Stimulated activated CD8-positive, alpha-beta memory T cell treated with anti-CD3 and anti-CD28 coated beads, Interleukin-12 subunit alpha, Interleukin-12 subunit beta, amount 100 ng/mL, for 1 hour (primary cell): ENCODE results near the gene RDM1.
"Not testable (repeated sequence)": the region's sequence is repeated elsewhere in the genome, so short reads cannot be mapped to it uniquely, and the experiment has no call there.

Experiments used
- DNase-seq: peaks from one replicate; pipeline ENCODE4 v3.0.0-alpha.2; 2020; ENCODE audit warnings: low read depth

RDM1 gene, protein sequence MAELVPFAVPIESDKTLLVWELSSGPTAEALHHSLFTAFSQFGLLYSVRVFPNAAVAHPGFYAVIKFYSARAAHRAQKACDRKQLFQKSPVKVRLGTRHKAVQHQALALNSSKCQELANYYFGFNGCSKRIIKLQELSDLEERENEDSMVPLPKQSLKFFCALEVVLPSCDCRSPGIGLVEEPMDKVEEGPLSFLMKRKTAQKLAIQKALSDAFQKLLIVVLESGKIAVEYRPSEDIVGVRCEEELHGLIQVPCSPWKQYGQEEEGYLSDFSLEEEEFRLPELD

GRCh38 chr17:35930211-35931065, at the start of gene RDM1:
TSS of gene RDM1 (minus strand) at chr17:35930773. CDS start at chr17:35930727, 46 bp downstream.
- peak; percentile 51 for DNase-seq

DNA sequence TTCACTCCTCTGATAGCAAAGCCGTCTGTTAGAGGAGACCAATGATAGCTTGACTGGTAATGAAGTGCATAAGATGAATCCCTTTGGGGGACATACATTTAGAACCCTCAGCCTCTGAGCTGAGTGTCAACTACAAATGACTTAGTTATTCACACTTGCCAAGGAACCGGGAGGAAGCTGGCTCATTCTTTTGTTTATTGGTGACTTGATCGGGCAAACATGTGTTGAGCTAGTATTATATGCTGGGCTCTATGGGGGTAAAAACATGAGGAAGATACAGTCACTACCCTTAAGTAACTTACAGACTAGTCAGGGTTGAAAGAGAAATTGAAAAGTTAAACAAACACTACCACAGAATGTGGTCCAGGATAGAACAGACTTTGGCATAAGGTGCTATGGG, 47.8 kb upstream of the RDM1 start:
- no peak for DNase-seq

GRCh38 chr17:35977509-35977908, 46.9 kb upstream of the RDM1 start:
- no peak for DNase-seq

- no peak for DNase-seq
Measured at GRCh38 chr17:35973333-35974260, 43.0 kb upstream of the RDM1 start.

DNA sequence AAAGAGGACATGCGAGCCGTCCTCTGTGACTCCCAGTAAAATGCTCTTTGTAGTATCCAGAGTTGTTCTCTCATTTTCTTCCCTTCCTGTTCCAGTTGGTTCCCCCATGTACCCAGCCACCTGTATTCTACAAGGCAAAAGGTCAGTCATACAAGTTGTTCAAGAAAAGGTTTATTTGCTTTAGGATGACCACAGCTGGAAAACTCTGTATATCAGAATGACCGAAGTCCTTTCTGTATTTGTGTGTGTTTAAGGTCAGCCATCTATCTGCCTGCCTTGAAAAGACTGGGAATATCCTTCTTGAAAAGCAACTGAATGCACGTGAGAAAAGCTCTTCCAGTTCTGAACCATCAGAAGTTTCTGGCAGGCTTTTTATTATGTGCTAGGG, 42.4 kb upstream of the RDM1 start:
- DNase-seq: no peak

DNA sequence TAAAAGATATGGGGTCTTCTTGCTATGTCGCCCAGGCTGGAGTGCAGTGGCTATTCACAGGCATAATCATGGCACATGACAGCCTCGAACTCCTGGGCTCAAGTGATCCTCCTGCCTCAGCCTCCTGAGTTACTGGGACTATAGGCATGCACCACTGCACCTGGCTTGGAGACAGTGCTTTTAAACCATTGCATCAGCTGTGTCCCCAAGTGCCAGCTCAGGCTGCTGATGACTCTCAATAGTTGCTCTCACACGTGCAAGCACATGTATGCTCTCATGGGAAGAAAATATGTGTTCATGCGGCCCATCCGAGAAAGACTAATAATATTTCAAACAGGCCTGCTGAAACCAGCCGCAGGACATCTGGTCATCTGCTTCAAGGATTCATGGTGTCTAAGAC, 42.0 kb upstream of the RDM1 start:
- no peak for DNase-seq

- DNase-seq: no peak
Measured at GRCh38 chr17:35972066-35972465, 41.5 kb upstream of the RDM1 start.

- DNase-seq: peak; percentile 66
Measured at GRCh38 chr17:35969558-35970380, 39.2 kb upstream of the RDM1 start.

DNA sequence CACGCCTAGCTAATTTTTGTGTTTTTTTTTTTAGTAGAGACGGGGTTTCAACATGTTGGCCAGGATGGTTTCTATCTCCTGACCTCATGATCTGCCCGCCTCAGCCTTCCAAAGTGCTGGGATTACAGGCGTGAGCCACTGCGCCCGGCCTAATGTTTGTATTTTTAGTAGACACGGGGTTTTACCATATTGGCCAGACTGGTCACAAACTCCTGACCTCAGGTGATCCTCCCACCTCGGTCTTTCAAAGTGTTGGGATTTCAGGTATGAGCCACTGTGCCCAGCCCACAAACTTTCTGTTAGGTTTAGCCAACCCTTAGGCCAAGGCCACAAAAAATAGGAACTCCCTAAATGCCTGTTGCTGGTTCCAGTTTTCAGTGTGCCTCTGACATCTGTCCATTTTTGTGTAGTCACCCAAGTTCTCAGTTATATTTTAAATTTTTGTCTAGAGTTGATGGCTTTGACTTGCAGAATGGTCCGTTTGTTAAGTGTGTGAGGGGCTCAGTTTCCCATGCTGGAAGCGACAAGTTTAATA, 38.0 kb upstream of the RDM1 start:
- DNase-seq: no peak

GRCh38 chr17:35965272-35965671, 34.7 kb upstream of the RDM1 start:
- no peak for DNase-seq

- DNase-seq: no peak
Measured at GRCh38 chr17:35963663-35964062, 33.1 kb upstream of the RDM1 start.

GRCh38 chr17:35953720-35954119, 23.1 kb upstream of the RDM1 start:
- DNase-seq: no peak

- DNase-seq: no peak
Measured at GRCh38 chr17:35949401-35949800, 18.8 kb upstream of the RDM1 start.

DNA sequence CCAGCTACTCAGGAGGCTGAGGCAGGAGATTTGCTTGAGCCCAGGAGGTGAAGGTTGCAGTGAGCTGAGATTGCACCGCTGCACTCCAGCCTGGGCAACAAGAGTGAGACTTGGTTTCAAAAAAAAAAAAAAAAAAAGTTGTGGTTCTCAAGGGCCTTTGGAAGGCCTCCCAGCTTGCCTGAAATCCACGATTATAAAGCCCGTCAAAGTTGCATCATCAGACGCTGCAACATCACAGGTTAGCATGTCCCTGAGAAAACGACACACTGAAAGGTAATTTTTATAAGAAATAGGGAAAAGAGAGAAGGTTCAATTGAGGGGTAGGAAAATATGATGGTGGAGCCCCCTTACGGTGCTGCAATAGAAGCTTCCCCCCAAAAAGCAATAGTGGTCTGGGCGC, 17.5 kb upstream of the RDM1 start:
- no peak for DNase-seq

- DNase-seq: peak; percentile 24
Measured at GRCh38 chr17:35947156-35947585, 16.6 kb upstream of the RDM1 start.

DNA sequence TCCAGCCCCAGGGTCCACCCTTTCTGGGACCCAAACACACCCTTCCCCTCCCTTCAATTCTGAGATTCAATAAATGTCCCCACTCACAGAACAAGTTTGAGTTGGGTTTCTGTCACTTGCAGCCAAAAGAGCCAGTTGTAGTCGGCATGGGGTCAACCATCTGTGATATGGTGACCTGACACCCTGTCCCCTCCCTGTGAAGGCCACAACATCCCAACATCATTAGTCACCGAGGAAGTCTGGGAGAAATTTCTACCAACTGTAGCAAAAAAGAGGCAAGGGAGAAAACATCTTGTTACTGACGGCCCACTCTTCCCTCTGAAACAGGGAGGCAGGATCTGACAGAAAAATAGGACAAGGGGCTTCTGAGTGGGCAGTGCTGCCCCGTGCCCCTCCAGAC, 13.6 kb upstream of the RDM1 start:
- DNase-seq: no peak

DNA sequence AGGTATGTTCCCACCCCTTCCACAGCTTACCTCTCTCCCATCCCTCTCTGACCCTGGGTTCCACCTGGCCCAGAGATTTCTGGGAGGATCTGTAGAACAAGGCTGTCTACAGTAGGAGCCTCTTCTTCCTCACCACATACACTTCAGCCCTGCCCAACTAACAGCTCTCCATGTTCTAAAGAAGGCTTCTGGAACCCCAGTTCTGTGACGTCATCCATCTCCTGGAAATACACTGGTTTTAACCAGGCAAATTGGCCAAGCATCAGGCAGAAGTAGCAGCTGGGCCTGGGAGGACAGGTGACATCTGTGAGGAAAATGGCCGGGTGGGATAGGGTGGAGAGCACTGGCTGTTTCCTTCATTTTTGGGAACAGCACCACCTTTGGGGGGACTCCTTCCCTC, 13.0 kb upstream of the RDM1 start, which contains the start of gene LYZL6:
Gene LYZL6, minus strand, starts transcription at position 177 of the 400 bp plus-strand sequence. CDS start 4,357 bp downstream, outside the sequence.
- no peak for DNase-seq

DNA sequence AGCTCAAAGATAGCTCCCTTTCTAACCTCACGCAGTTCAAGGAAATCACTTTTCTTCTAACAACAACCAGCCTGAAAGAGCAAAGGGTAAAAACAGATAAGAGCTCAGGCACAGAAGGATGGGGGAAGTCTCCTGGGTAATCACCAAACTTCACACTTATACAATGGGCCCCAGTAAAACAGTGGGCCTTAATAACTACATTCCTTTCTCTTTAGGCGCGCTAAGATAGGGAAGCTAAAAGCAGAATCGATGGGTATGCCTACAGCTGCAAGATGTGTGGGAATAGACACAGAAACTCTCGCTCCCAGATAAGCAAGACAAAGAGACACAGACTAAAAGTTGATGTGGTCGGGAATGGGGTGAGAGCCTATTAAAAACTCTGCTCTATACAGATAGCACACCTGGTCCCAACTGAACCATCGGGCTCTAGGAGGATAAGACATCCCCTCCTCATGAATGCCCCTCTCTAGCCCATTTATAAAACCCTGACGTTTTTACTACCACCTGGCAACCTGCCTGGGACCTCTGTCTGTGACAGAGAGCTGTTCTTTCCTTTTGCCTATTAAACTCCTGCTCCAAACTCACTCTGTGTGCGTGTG, 12.1 kb upstream of the RDM1 start:
- DNase-seq: no peak

DNA sequence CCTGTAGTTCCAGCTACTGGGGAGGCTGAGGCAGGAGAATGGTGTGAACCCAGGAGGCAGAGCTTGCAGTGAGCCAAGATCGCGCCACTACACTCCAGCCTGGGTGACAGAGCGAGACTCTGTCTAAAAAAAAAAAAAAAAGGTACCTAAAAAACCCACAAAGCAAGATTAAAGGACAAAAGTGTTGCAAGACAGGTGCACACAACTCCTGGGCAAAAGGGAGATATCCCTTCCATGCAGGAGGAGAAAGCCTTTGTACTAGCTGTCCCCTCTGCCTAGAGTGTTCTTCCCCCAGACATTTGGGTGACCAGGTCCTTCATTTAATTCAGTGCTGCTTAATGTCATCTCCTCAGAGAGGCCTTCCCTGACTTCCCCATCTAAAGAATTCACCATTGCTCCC, 7.9 kb upstream of the RDM1 start:
- not testable (repeated sequence) for DNase-seq

- no peak for DNase-seq
Measured at GRCh38 chr17:35936063-35936462, 5.5 kb upstream of the RDM1 start.

DNA sequence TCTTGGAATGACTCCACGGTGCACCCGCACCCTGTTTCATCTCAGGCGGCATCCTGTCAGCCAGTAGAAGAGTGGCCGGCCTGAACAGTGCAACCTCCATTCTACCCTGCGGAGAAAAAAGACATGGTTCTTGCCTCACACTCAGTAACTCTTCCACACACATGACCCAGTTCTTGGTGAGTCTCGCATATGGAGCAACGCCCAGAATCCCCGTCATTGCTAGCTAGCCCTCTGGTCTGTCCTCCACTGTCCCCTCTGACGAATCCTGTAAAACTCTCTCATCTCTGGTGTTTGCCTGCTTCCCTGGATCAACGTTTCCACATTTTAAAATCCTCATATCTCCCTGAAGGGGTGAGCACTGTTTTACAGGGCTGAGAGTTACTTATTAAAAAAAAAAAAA, 4.2 kb upstream of the RDM1 start:
- DNase-seq: no peak
